Right cardiac atrium (tissue), 5 donors: Measurements from ENCODE around the gene GRM7. TPM values are rescaled to one million over a fixed set of nuclear protein-coding genes. Genes with fewer than 3 reads are reported as not detected.
A peak's percentile ranks its signal among the peaks of the same experiment; 100 is the strongest.

Source experiments
- ATAC-seq, 2 donors: fragments of 200-7000 bp; cut with Tn5 transposase; one replicate each; pipeline versions ENCODE4 v1.8.0 to v1.9.1; 2020; ENCODE audit warnings: moderate library complexity in 2 of 2, mild to moderate bottlenecking in 1 of 2
- DNase-seq, 3 donors: peaks; one replicate each; pipeline ENCODE4 v3.0.0-alpha.2; 2020
- H3K27ac ChIP-seq: one replicate; pipeline ENCODE4 v1.5.1; 2013; ENCODE audit warnings: mild to moderate bottlenecking, low read length, control low read depth, moderate library complexity
- H3K27me3 ChIP-seq: one replicate; pipeline ENCODE4 v1.6.1; 2013; ENCODE audit not compliant: control insufficient read depth, insufficient read depth
- H3K4me1 ChIP-seq: one replicate; pipeline ENCODE4 v1.6.1; 2013; ENCODE audit warnings: low read length; ENCODE audit not compliant: control insufficient read depth, insufficient read depth
- H3K4me3 ChIP-seq: one replicate; pipeline ENCODE4 v1.5.1; 2013; ENCODE audit warnings: low read length, control low read depth
- H3K9me3 ChIP-seq: one replicate; pipeline ENCODE4 v1.6.1; 2013; ENCODE audit warnings: low read length; ENCODE audit not compliant: control insufficient read depth
- WGBS: extraction: QIAGEN DNeasy Blood & Tissue Kit; methylation state at CpG from one replicate; pipeline ENCODE4 v1.1.7; 2013; 5-methylcytosine and 5-hydroxymethylcytosine counted together
- intact Hi-C, 4 donors: fragments of 100-400 bp; cut with DNase I; formaldehyde crosslinking; loops; one replicate each; pipeline versions ENCODE4 v1.11.0 to v1.14.0; 2022 to 2023
- long read RNA-seq, 4 donors: library from polyadenylated mRNA; unstranded; transcript quantifications; one replicate each; pipeline ENCODE4 v2.0.0, GENCODE V29; 2020 to 2021
- polyA plus RNA-seq: library from polyadenylated mRNA; stranded (reverse); fragments of 200-250 nt; gene quantifications from one replicate; pipeline ENCODE4 v1.2.3, GENCODE V29; 2013
- total RNA-seq, 4 donors: library from RNA; stranded (reverse); fragmentation: NEBNext Ultra II Directional; extraction: Animal tissue kit (Norgen Biotek cat#: 25700); gene quantifications; one replicate each; pipeline ENCODE4 v1.2.1, GENCODE V29; 2021
- donor health status: healthy with polysubstance abuse.
- donor health status: DM: no; HTN: yes; CAD: no.
- donor health status: DM: no; HTN: no; CAD: no.
- donor health status: DM: no; HTN: yes; CAD: no; lungs with severe emphysema.
- donor health status: DM: yes; HTN: yes; CAD: no.

GRM7 gene
- total RNA-seq (not detected), polyA plus RNA-seq (not detected)
- long read RNA-seq, donor 1 = 0 reads
- long read RNA-seq, donor 2 = 0 reads
- long read RNA-seq, donor 3 = 0 reads
- long read RNA-seq, donor 4 = 0 reads

- Histone ChIP-seq H3K9me3 (no peaks in the 10 kb centered on the region), H3K4me1 (no peaks in the 10 kb centered on the region), H3K27ac (no peak within 1 kb of the TSS), H3K27me3 (no peaks in the 10 kb centered on the region), H3K4me3 (peak within 1 kb of the TSS; percentile 19)
- peak; percentile 24 to 81 for ATAC-seq
- peak; percentile 37 to 42 (median 42) for DNase-seq
- intact Hi-C loops = no loop called here
- WGBS = under 1% methylated on average over 62 of the region's 62 CpGs
Measured at GRCh38 chr3:6860954-6861624, at the start of gene GRM7. Gene GRM7 (plus strand): TSS chr3:6861115.

GRCh38 chr3:6821411-6821810 is 39.5 kb upstream of the GRM7 start:
- Histone ChIP-seq H3K4me3 (no peak overlapping the region), H3K27ac (no peak overlapping the region), H3K9me3 (no peaks in the 10 kb centered on the region), H3K4me1 (no peaks in the 10 kb centered on the region), H3K27me3 (no peaks in the 10 kb centered on the region)
- DNase-seq (no peak), ATAC-seq (no peak)
- WGBS = 83% methylated on average over 3 of the region's 3 CpGs
- intact Hi-C loops = no loop called here

- 14% methylated on average over 1 of the region's 1 CpG for WGBS
- intact Hi-C loops = no loop called here
- Histone ChIP-seq H3K27me3 (no peaks in the 10 kb centered on the region), H3K9me3 (no peaks in the 10 kb centered on the region), H3K27ac (no peak overlapping the region), H3K4me3 (no peak overlapping the region), H3K4me1 (peaks cover 2% of the 10 kb centered on the region)
- ATAC-seq = peak; percentile 57 to 80
- no peak for DNase-seq
Measured at GRCh38 chr3:6825524-6825923, 35.4 kb upstream of the GRM7 start.

- Histone ChIP-seq H3K9me3 (no peaks in the 10 kb centered on the region), H3K27me3 (no peaks in the 10 kb centered on the region), H3K4me3 (no peak overlapping the region), H3K27ac (no peak overlapping the region), H3K4me1 (peaks cover 2% of the 10 kb centered on the region)
- DNase-seq (no peak), ATAC-seq (no peak)
- 38% methylated on average over 6 of the region's 6 CpGs for WGBS
- intact Hi-C loops = no loop called here
Measured at GRCh38 chr3:6827453-6827852, 33.5 kb upstream of the GRM7 start.

GRCh38 chr3:6844723-6845122 is 16.2 kb upstream of the GRM7 start:
- no peak overlapping the region for H3K4me3 ChIP-seq
- H3K4me1 ChIP-seq = no peaks in the 10 kb centered on the region
- 81% methylated on average over 1 of the region's 1 CpG for WGBS
- no peaks in the 10 kb centered on the region for H3K27me3 ChIP-seq
- H3K27ac ChIP-seq = no peak overlapping the region
- ATAC-seq (no peak), DNase-seq (no peak)
- H3K9me3 ChIP-seq = no peaks in the 10 kb centered on the region
- intact Hi-C loops = no loop called here

- WGBS = 85% methylated on average over 2 of the region's 2 CpGs
- Histone ChIP-seq H3K4me3 (no peak overlapping the region), H3K27me3 (no peaks in the 10 kb centered on the region), H3K9me3 (no peaks in the 10 kb centered on the region), H3K27ac (no peak overlapping the region), H3K4me1 (no peaks in the 10 kb centered on the region)
- ATAC-seq (no peak), DNase-seq (no peak)
- intact Hi-C loops = no loop called here
Measured at GRCh38 chr3:6854184-6854583, 6.7 kb upstream of the GRM7 start.

GRCh38 chr3:6857510-6857909 is 3.4 kb upstream of the GRM7 start:
- H3K9me3 ChIP-seq = no peaks in the 10 kb centered on the region
- no peaks in the 10 kb centered on the region for H3K27me3 ChIP-seq
- H3K4me3 ChIP-seq = no peak overlapping the region
- H3K27ac ChIP-seq = no peak overlapping the region
- no peak for DNase-seq
- WGBS = 64% methylated on average over 5 of the region's 5 CpGs
- no peak for ATAC-seq
- no peaks in the 10 kb centered on the region for H3K4me1 ChIP-seq
- intact Hi-C loops = no loop called here

GRCh38 chr3:6860149-6860953 is 564 bp upstream of the GRM7 start:
- H3K9me3 ChIP-seq = no peaks in the 10 kb centered on the region
- no peak overlapping the region for H3K4me3 ChIP-seq
- no peaks in the 10 kb centered on the region for H3K4me1 ChIP-seq
- intact Hi-C loops = no loop called here
- WGBS = 6% methylated on average over 28 of the region's 28 CpGs
- no peaks in the 10 kb centered on the region for H3K27me3 ChIP-seq
- no peak overlapping the region for H3K27ac ChIP-seq
- peak; percentile 11 to 19 for ATAC-seq
- no peak for DNase-seq

- 2% methylated on average over 30 of the region's 30 CpGs for WGBS
- Histone ChIP-seq H3K27ac (no peak overlapping the region), H3K4me1 (no peaks in the 10 kb centered on the region), H3K9me3 (no peaks in the 10 kb centered on the region), H3K27me3 (no peaks in the 10 kb centered on the region), H3K4me3 (no peak overlapping the region)
- intact Hi-C loops = no loop called here
- ATAC-seq = no peak
- DNase-seq = no peak
Measured at GRCh38 chr3:6861625-6862000, 698 bp downstream of the GRM7 start.

GRCh38 chr3:6862041-6862879 is 1.3 kb downstream of the GRM7 start:
- DNase-seq (peak in 1 of 3 donors; percentile 25), ATAC-seq (no peak)
- Histone ChIP-seq H3K27ac (no peak overlapping the region), H3K4me1 (no peaks in the 10 kb centered on the region), H3K9me3 (no peaks in the 10 kb centered on the region), H3K27me3 (no peaks in the 10 kb centered on the region), H3K4me3 (no peak overlapping the region)
- 1% methylated on average over 45 of the region's 45 CpGs for WGBS
- intact Hi-C loops = no loop called here

GRCh38 chr3:6862880-6863195 is 1.9 kb downstream of the GRM7 start:
- 2% methylated on average over 7 of the region's 7 CpGs for WGBS
- intact Hi-C loops = no loop called here
- no peaks in the 10 kb centered on the region for H3K27me3 ChIP-seq

More at GRCh38 chr3:6862880-6863195, 1.9 kb downstream of the GRM7 start:
- no peaks in the 10 kb centered on the region for H3K9me3 ChIP-seq
- H3K4me1 ChIP-seq = no peaks in the 10 kb centered on the region
- H3K27ac ChIP-seq = no peak overlapping the region
- DNase-seq (no peak), ATAC-seq (no peak)
- no peak overlapping the region for H3K4me3 ChIP-seq
